ENCODE data around the gene HYOU1.
"Not testable (repeated sequence)": the region's sequence is repeated elsewhere in the genome, so short reads cannot be mapped to it uniquely, and the experiment has no call there.

HYOU1 gene

DNA sequence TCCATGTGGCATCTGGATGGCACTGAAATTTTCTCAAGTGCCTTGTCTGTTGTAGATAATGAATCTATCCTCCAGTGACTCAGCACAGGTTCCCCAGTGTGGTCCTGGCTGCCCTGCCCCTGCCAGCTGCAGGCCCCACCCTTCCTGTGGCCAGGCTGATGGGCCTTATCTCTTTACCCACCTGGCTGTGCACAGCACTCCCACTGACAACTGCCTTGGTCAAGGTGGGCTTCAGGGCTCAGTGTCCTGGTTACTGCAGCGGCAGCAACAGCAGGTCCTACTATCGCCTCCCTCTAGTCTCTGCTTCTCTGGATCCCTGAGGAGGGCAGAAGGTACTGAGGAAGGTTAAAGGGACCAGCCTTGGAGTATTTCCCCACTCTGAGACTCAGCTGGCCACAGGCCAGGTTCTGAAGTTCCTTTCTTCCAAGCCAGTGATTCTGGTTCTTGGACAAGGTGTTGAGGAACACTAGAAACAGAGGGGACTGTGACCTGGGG lies 30.8 kb upstream of the HYOU1 start:
- DNase-seq, result no peak

DNA sequence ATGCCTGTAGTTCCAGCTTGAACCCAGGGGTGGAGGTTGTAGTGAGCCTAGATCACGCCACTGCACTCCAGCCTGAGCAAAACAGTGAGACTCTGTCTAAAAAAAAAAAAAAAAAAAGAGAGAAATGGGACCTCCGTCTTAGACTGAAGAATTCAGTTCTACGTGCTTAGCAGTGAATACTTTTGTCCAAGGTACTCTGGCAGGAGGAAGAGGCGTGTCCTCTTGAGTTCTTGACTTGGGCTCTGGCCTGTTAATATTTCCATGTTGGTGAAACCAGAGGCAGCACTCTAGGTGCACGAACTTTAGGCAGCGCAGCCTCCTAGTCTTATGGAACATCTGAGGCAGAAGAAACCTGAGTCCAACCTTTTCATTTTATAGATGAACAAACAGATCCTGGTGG lies 30.1 kb upstream of the HYOU1 start:
- DNase-seq, result no peak

DNA sequence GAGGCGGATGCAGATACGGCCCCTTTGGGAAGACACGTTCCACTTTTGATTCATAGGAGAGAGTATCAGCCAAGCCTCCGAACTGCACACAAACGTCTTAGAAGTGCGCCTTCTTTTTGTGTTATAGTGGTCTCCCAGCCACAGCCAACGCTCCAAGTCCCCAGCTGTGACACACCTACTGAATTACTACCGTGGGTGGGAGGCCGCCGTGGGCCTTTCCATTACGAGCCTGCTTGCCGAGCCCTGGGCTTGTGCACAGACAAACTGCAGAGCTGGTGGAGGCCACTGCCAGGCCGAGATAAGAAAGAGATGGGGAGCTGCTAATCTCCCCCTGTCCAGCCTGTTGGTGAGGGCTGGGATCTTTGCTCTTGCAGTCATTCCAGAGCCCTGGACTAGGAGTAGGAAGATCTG lies 28.4 kb upstream of the HYOU1 start:
- peak in 1 of 51 donors; percentile 46 for DNase-seq

DNA sequence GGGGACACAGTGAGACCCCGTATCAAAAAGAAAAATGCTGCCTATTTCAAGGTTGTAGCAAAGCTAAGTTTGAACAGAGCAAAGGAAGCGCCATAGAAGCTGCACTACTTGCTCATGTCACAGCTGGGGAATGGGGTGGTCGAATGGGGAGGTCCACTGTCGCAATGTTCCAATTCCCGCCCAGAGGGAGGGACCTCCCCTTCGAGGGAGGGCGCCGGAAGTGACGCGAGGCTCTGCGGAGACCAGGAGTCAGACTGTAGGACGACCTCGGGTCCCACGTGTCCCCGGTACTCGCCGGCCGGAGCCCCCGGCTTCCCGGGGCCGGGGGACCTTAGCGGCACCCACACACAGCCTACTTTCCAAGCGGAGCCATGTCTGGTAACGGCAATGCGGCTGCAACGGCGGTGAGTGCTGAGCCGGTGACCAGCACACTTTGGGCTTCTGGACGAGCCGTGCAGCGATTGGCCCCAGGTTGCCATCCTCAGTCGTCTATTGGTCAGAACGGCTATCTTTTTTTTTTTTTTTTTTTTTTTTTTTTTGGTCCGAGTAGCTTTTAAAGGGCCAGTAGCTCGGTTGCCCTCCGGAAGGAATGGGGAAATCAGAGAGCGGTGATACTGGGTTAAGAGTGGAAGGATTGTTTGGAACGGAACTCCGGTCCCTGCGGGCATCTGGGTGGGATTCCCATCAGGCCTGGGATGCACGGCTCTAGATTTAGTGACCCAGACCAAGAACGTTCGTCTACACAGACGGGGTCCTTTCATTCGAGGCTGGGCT lies 27.8 kb upstream of the HYOU1 start, which contains the start of gene HMBS:
Gene HMBS, plus strand, starts transcription at position 219 of the 774 bp plus-strand sequence. Its CDS starts 153 bp downstream, at position 372.
- DNase-seq, result peak; percentile 81 to 100 (median 92)

DNA sequence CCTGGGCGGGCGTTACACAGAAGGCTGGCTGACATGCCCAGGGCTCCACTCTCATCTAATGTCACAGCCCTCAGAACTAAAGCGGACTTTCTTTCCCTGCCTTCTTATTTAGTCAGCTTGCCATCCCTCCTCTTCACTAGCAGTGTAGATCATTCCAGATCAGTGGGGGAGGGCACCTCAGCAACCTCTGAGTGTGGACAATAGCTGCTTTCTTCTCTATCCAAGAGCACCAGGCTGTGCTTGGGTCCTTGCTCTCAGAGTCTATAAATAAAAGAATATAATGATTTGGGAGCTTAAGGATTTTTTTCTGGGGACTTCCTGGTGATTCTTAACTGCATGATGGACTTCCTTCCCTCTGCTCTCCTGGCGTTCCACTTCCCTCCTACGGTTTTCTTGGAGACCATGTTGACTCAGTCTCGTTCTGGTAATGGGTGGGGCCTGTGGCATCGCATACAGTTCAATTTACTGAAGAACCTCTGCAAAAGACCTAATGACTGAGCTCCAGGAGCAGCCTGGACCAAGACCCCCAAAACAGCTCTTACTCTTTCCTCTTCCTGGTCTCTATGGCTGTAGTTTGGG lies 24.8 kb upstream of the HYOU1 start:
- peak in 29 of 51 donors; percentile 9 to 77 (median 43) for DNase-seq

DNA sequence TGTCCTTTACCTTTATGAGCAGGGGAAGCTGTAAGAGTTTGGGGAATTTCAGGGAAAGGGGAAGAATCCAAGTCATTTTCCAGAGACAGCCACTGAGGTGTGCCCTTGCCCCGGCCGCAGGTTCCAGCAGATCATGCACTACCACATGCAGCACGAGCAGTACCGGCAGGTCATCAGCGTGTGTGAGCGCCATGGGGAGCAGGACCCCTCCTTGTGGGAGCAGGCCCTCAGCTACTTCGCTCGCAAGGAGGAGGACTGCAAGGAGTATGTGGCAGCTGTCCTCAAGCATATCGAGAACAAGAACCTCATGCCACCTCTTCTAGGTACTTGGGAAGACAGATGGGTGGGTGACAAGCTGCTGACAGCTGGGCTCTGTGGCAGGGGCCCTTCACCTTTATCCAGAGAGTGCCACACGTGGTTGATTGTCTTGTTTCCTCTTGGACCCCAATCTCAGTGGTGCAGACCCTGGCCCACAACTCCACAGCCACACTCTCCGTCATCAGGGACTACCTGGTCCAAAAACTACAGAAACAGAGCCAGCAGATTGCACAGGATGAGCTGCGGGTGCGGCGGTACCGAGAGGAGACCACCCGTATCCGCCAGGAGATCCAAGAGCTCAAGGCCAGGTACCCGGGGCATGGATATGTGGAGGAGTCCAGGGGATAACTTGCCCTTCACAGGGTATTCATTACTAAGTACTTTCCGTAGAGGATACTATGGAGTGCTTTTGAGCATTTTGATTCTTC lies 21.8 kb upstream of the HYOU1 start:
- no peak for DNase-seq

DNA sequence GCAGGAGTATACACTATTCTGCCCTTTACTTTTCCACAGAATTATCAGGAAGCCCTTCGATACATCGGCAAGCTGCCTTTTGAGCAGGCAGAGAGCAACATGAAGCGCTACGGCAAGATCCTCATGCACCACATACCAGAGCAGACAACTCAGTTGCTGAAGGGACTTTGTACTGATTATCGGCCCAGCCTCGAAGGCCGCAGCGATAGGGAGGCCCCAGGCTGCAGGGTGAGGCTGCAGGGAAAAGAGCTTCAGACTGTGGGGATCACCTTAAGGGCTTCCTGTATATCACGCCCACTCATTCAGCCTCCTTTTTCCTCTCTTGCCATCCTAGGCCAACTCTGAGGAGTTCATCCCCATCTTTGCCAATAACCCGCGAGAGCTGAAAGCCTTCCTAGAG lies 20.8 kb upstream of the HYOU1 start:
- DNase-seq, result no peak

DNA sequence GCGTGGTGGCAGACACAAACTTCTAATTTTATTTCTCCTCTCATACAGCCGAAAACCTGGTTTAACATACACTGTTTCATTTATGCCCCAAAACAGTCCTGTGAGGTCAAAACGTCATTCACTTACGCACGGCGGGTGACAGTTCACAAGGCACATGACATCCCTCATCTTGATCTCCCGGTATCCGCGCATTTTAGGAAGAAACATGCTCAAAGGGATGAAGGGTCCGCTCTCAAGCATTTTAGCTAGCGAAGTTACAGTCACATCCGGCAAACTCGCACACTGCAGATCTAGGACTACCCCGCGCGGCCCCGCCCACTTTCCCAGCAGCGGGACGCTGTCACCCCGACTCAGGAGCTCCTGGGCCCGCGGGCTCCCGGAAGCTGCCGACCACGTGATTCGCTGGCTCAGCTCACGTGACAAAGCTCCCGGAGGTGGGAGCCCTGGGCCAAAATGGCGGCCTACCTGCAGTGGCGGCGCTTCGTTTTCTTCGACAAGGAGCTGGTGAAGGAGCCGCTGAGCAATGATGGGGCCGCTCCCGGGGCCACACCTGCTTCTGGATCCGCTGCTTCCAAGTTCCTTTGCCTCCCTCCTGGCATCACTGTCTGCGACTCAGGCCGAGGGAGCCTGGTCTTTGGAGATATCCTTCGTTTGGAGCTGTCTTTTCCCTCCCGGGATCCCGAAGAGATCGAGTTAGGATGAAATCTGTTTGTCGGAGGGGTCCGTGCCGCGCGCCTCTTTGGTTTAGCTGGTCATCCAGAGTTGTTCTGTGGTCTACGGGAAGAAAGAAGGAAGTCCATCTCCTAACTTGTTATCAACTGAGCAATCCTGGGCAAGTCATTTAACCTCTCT lies 10.6 kb upstream of the HYOU1 start, which contains the start of gene VPS11:
Gene VPS11, plus strand, starts transcription at position 448 of the 852 bp plus-strand sequence. Its CDS starts 6 bp downstream, at position 454.
- DNase-seq, result peak; percentile 78 to 97 (median 94)

DNA sequence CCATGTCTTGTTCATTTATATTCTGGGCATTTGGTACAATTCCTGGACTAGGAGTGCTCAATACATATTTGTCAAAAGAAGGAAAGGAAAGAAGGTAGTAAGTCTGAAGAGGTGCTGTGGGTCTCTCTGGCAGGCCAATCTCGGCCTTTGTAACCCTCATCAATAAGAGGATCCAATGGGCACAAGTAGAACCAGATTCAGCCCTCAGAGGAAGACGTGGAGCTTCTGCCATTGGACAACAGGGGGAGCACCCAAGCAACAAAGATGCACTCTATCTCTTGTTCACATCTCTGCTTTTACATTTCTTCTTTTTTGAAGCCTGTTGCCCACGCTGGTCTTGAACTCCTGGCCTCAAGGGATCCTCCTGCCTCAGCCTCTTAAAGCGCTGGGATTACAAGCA lies 8.4 kb upstream of the HYOU1 start:
- peak in 2 of 51 donors; percentile 2 to 6 for DNase-seq

DNA sequence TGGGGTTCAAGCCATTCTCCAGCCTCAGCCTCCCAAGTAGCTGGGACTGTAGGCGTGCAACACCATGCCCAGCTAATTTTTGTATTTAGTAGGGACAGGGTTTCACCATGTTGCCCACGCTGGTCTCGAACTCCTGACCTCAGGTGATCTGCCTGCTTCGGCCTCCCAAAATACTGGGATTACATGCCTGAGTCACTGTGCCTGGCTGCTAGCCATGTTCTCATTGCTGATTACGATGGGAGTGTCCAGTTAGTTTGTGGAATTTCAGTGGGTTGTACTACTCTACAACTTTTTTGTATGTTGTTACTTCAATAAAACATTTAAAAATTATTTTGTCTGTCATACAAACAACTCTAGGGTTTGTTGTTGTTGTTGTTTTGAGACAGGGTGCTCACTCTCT lies 5.8 kb upstream of the HYOU1 start:
- DNase-seq, result no peak

DNA sequence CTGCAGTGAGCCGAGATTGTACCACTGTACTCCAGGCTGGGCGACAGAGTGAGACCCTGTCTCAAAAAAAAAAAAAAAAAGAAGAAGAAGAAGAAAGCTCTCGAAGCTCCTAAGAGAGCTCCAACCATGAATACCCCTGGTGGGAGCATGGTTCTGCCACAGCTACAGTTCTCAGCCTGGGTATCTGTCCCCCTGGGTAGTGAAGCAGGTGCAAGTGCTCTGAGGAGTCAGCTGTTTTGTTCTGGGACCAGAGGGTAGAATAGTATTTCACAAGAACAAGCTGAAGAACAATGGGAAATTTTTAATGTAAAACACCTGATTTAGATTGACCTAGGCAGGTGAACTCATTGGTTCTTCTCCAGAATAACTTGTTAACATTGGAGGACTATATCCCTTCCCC lies 4.3 kb upstream of the HYOU1 start:
- no peak for DNase-seq

DNA sequence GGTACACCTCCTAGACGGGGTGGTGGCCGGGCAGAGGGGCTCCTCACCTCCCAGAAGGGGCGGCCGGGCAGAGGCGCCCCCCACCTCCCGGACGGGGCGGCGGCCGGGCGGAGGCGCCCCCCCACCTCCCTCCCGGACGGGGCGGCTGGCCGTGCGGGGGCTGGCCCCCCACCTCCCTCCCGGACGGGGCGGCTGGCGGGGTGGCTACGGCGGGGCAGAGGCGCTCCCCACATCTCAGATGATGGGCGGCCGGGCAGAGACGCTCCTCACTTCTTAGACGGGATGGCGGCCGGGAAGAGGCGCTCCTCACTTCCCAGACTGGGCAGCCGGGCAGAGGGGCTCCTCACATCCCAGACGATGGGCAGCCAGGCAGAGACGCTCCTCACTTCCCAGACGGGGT lies 2.1 kb upstream of the HYOU1 start:
- DNase-seq, result not testable (repeated sequence)

DNA sequence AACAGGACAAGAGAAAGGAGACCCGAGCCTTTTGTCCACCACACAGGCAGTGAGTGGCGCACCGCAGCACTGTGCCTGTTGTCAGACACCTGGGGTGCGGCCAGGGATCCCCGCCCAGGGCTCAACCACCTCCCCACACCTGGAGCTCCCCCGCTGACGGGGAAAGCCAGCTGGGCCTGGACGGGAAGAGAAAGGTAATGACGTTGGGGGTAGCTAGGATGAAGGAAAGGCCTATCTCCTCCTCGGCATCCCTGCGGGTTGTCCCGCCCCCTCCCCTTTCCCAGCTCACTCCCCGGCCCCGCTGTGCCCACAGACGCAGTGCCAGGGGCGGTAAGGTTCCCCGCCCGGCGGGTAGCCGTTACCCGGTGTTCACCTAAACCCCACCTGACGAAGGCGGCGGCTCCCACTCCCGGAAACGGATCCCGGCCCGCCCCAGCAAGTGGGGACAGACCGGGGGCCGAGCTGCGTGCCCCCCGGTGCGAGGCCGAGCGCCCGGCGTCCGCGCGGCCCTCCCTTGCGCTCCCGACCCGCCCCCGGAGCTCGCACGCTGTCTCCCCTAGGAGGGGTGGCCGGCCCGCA lies 495 bp downstream of the HYOU1 start:
- DNase-seq, result peak in 12 of 51 donors; percentile 6 to 60 (median 44)

DNA sequence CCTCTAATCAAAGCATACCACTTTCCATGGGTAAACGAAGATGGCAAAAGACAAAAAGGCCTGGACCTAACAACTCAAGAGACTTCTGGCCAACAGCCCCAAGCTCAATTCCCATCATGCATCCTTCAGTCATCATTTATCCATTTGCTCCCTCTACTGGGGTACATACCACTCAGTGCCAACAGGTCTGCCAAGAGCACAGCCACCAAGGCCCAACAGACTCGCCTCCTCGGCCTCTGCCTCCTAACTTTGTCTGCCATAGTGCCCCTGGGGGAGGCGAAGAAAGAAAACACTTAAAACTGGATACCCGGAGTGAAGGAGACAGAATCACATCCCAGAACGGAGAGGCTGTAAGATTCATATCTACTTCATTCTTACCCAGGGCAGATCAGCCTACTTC lies 1.1 kb downstream of the HYOU1 start:
- DNase-seq, result peak in 1 of 51 donors; percentile 19

DNA sequence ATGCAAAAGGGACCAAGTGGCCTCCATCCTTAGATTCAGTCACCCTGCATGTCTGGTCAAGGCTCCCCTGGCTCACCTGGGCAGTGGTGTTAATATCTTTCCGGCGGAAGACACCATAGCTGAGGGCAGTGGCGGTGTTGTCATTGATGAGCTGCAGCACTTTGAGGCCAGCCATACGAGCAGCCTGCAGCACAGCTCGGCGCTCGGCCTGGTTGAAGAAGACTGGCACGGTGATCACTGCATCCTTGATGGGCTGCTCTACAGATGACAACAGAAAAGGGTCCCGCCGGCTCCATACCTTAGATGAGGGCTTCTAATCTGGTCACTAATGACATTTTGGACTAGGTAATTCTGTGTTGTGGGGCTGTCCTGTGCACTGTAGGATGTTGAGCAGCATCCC lies 2.6 kb downstream of the HYOU1 start:
- no peak for DNase-seq

DNA sequence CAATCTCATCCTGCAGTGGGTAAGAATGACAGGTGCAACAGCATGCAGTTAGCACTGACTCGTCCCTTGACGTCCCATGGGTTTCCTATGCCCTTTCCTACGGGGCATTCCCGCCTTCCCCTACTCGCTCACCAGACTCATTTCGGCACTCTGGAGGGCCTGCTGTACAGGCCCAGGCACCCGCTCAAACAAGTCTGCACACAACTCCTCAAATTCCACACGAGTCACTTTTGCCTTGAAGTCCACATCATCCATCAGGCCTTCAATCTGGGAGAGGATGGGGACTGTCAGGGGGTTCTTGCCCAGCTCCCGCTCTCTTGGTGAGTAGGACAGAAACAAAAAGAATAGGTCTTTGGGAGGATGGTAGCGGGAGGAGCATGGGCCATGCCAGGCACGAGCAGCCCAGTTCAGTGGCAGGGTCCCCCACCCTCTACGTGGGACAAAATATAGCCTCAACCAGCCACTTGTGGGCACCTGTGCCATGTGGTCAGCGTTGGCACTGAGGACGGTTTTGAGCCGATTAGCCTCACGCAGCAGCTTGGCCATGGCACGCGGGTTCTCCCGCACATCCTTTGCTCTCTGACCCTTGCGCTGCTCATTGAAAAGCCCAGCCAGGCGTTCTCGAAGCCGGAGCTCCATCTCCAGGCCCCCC lies 4.7 kb downstream of the HYOU1 start:
- DNase-seq, result no peak

DNA sequence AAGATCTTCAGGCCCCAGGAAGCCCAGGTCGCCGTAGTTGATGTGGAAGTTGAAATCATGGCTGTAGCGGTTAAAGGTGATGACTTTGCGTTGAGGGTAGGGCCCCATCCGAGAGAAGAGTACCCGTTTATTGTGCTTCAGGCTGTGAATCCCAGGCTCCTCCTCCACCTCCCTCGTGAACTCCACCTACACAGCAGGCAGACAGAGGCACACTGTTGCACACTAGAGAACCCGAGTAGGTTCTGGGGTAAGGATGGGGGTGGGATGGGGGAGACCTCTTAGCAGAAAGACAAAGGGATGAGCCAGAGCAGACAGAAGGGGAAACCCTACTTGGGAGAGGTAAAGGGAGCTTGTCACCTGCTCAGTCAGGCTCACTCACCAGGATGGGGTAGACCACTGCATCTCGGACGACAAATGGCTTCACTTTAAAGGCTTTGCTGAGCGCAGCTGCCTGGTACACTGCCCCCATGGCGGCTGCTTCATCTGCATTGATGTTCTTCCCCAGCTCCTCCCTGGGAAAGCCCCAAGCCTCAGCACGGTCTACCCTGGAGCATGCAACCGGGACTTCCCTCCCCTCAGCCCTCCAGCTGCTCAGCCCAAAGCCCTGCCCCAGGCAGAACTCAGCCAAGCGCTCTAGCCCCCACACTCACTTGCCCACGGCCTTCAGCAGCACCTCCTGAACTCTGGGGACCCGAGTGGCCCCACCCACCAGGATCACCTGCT lies 5.4 kb downstream of the HYOU1 start:
- no peak for DNase-seq

DNA sequence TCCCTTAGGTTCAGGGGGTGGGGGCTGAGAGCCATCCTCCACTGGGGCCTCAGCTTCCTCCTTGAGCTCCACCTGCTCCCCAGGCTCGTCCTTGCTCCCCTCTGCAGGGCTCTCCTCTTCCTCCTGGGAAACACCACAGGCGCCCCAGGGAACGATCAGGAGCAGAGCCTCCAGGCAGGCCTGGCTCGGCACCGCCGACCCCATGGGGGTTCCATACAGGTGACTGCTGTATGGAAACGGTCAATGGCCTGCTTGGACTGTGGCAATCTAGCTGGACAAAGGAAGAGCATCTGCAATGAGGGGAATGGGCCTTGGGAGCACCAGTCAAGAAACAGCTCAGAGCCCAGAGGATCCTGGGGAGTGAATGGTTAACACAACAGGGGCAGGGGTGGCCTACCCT lies 7.9 kb downstream of the HYOU1 start:
- no peak for DNase-seq

DNA sequence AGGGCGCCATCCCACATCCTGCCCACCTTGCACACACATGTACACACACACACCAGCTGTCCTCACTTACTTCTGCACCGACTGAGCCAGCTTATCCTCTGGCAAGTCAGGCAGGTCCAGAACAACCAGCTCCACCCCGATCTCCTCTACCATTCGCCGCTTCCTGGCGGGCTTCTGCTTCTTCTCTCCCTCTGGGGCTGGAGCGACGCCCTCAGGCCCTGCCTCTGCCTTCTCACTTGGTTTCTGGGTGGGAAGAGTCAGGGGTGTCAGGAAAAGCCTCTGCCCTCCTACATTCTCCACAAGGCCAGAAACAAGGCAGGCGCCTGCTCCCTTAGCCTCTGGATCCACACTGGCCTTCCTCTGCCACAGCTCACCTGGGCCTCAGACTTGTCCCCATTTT lies 8.4 kb downstream of the HYOU1 start:
- no peak for DNase-seq

DNA sequence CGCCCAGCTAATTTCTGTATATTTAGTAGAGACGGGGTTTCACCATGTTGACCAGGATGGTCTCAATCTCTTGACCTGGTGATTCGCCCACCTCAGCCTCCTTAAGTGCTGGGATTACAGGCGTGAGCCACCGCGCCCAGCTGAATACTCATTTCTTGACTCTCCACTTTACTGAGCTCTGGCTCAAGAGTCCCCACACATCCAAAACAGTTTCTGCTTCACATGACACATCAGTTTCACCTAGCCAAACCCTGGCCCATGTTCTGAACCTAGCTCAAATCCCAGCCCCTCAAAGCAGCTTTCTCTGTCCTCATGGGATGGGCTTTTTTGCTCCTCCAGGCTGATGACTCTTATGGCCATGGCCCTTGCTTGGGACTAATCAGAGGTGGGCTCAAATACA lies 9.8 kb downstream of the HYOU1 start:
- DNase-seq, result no peak
